Measurements from ENCODE around the gene HAAO.

Gene HAAO

GRCh38 chr2:42813763-42814162 lies 21.4 kb upstream of the HAAO start:
- no peak for DNase-seq (ENCODE audit: low read depth, low spot score)

- DNase-seq (ENCODE audit: low read depth, low spot score), result no peak
These were observed 20.6 kb upstream of the HAAO start for GRCh38 chr2:42812899-42813479.

- peak; percentile 40 for DNase-seq (ENCODE audit: low read depth, low spot score)
These were observed 18.8 kb upstream of the HAAO start for GRCh38 chr2:42810971-42811811.

GRCh38 chr2:42810121-42810970 lies 18.0 kb upstream of the HAAO start:
- DNase-seq (ENCODE audit: low read depth, low spot score), result peak; percentile 86

- peak; percentile 59 for DNase-seq (ENCODE audit: low read depth, low spot score)
These were observed 17.4 kb upstream of the HAAO start for GRCh38 chr2:42809819-42810120.

- no peak for DNase-seq (ENCODE audit: low read depth, low spot score)
These were observed 16.9 kb upstream of the HAAO start for GRCh38 chr2:42809131-42809818.

- DNase-seq (ENCODE audit: low read depth, low spot score), result no peak
These were observed 15.9 kb upstream of the HAAO start for GRCh38 chr2:42808301-42808700.

- no peak for DNase-seq (ENCODE audit: low read depth, low spot score)
These were observed 14.4 kb upstream of the HAAO start for GRCh38 chr2:42806786-42807185.

- DNase-seq (ENCODE audit: low read depth, low spot score), result no peak
These were observed 12.5 kb upstream of the HAAO start for GRCh38 chr2:42804891-42805290.

- no peak for DNase-seq (ENCODE audit: low read depth, low spot score)
These were observed 12.0 kb upstream of the HAAO start for GRCh38 chr2:42804338-42804737.

- DNase-seq (ENCODE audit: low read depth, low spot score), result no peak
These were observed 9.8 kb upstream of the HAAO start for GRCh38 chr2:42802150-42802549.

- no peak for DNase-seq (ENCODE audit: low read depth, low spot score)
These were observed 9.0 kb upstream of the HAAO start for GRCh38 chr2:42801381-42801780.

GRCh38 chr2:42800981-42801380 lies 8.6 kb upstream of the HAAO start:
- DNase-seq (ENCODE audit: low read depth, low spot score), result no peak

- DNase-seq (ENCODE audit: low read depth, low spot score), result no peak
These were observed 8.1 kb upstream of the HAAO start for GRCh38 chr2:42800461-42800962.

- no peak for DNase-seq (ENCODE audit: low read depth, low spot score)
These were observed 7.5 kb upstream of the HAAO start for GRCh38 chr2:42799881-42800280.

- no peak for DNase-seq (ENCODE audit: low read depth, low spot score)
These were observed 4.9 kb upstream of the HAAO start for GRCh38 chr2:42797281-42797680.

- DNase-seq (ENCODE audit: low read depth, low spot score), result no peak
These were observed 4.3 kb upstream of the HAAO start for GRCh38 chr2:42796427-42797248.

GRCh38 chr2:42795841-42796301 lies 3.5 kb upstream of the HAAO start:
- no peak for DNase-seq (ENCODE audit: low read depth, low spot score)

- no peak for DNase-seq (ENCODE audit: low read depth, low spot score)
These were observed 2.9 kb upstream of the HAAO start for GRCh38 chr2:42795275-42795674.

GRCh38 chr2:42794271-42795046 lies 2.1 kb upstream of the HAAO start:
- no peak for DNase-seq (ENCODE audit: low read depth, low spot score)

All from smooth muscle cell of the brain vasculature (primary cell).